HG03060 (cell line): ENCODE results near the gene NCOA5.

Experiments
- ATAC-seq: cut with Tn5 transposase; IDR thresholded peaks from one replicate; pipeline ENCODE4 v1.9.1; 2021; ENCODE audit warnings: low read depth, moderate number of reproducible peaks; ENCODE audit not compliant: unreplicated experiment

The NCOA5 gene

DNA sequence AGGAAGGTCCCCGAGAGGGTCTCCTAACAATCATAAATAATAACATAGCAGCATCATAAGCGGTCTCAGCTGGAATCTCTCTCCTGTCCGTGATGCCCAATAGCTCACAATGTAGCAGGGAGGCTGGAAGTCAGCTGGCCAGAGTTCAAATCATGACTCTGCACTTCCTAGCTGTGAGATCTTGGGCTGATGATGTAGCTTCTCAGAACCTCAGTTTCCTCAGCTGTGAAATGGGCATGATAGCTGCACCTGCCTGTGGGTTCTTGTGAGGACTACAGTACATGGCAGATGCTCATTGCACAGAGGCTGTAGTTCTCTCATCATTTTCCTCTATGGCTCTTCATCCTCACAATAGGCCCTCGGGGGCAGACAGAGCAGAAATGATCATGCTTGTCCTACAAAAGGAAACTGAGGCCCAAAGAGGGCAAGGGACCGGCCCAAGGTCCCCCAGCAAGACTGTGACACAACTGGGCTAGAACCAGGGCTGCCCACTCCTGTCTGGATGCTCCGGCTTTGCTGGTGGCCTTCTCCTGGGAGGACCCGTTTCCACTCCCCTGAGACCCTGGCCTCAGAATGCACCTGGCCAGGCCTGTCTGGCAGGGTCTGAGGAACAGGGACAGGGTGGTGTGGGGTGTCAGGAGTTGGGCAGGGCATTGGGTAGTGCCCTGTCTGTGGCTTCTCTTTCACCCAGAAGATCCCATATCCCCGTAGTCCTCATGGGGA is 43.0 kb downstream of the NCOA5 start:
- no peak for ATAC-seq

DNA sequence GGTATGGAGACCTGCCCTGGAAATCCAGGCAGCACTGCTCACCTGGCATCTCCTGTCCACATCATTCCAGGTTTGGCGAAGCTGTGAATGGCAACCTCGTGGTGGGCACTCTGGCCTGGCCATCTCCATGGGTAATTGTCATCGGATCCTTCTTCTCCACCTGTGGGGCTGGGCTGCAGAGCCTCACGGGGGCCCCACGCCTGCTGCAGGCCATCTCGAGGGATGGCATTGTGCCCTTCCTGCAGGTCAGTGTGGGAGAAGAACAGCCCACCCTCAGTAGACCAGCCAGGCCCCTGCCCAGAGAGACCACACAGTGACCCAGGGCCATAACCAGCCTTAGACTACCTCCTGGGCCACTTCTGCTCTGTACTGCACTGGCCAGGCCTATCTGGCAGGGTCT is 44.9 kb downstream of the NCOA5 start:
- no peak for ATAC-seq

DNA sequence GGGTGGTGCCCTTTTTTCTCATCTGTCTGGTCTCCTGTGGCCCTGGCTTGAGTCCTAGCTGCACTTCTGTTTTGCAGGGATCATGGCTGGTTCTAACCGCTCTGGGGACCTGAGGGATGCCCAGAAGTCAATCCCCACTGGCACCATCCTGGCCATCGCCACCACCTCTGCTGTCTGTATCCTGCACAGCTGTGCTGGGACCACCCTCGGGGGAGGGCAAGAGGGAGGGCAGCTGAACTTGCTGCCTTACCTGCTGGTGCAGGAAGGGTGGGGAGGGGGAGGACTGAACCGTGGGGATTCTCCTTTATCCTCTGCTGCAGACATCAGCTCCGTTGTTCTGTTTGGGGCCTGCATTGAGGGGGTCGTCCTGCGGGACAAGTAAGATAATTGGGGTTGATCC is 46.2 kb downstream of the NCOA5 start:
- no peak for ATAC-seq

DNA sequence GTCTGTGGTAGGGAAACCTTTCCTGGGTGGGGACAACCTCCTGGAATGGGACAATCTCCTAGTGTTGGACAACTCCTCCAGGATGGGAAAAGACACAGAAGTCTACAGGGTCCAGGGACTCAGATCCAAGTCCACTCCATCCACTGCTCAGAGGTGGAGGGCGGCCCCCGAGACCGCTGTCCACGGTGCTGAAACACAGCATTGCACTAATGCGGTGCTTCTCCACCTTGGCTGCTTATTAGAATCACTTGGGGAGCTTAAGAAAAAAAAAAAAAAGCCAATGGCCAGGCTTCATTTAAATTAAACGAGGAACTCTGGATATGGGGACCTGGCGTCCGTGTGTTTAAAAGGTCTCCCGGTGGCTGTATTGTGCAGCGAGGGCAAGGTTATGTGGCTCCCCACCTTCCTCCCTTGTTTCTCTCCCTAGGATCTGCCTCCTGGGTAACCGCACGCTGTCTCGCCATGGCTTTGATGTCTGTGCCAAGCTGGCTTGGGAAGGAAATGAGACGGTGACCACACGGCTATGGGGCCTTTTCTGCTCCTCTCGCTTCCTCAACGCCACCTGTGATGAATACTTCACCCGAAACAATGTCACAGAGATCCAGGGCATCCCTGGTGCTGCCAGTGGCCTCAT is 48.7 kb downstream of the NCOA5 start:
- no peak for ATAC-seq

DNA sequence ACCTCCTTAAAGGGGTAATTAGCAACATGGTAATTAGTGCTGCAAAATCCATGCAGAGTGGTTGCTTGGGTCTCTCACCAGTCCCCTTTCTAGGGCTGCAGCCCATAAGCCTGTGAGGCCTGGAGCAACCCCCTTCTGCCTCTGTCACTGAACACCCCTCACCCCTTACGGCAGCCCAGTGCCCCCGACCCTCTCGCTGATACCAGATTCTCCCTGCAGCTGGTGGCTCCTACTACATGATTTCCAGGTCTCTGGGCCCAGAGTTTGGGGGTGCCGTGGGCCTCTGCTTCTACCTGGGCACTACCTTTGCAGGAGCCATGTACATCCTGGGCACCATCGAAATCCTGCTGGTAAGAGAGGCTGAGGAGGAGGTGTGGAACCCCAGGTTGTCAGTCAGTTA is 52.7 kb downstream of the NCOA5 start:
- no peak for ATAC-seq

DNA sequence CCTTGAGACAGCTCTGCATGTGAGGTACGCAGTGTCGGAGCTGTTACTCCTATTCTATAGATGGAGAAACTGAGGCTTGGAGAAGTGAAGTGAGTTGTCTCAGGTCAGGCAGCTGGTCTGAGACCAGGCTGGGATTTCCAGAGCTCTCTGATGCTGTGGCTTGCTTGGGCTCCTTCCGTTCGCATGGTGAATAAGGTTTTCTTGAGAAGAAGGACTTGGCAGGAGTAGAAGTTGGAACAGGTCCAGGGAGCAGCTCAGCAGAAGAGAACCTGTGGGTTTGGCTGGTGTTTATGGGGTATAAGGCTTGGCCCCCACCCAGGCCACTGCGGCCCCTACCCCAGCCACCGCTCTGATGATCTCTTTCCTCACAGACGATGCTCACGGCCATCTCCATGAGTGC is 53.4 kb downstream of the NCOA5 start:
- ATAC-seq, result no peak

DNA sequence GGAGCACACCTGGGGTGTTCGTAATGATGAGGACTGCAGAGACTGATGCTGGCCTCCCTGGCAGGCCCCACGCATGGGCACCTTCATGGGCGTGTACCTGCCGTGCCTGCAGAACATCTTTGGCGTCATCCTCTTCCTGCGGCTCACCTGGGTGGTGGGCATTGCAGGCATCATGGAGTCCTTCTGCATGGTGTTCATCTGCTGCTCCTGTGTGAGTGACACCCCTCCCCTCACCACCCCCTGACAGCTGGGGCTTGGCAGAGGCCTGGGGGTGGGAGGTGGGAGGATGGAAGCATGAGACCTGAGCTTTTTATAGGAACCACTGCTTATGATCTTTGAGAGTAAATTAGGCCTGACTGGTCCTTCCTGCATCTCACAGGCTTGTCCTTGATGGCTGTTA is 54.0 kb downstream of the NCOA5 start:
- no peak for ATAC-seq

DNA sequence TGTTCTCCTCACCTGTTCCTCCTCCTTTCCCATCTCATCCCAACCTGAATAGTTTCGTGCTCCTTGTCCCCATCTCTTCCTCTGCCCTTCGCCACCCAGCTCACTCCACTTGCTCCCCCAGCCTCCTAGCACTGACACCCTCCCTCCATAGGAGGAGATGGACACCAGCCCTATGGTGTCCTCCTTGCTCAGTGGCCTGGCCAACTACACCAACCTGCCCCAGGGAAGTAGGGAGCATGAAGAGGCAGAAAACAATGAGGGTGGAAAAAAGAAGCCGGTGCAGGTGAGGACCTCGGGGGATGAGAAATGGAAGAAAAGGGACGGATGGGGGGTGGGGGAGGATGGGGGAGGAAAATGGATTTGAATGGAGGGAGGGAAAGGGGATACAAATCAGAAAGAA is 54.5 kb downstream of the NCOA5 start:
- ATAC-seq, result no peak

DNA sequence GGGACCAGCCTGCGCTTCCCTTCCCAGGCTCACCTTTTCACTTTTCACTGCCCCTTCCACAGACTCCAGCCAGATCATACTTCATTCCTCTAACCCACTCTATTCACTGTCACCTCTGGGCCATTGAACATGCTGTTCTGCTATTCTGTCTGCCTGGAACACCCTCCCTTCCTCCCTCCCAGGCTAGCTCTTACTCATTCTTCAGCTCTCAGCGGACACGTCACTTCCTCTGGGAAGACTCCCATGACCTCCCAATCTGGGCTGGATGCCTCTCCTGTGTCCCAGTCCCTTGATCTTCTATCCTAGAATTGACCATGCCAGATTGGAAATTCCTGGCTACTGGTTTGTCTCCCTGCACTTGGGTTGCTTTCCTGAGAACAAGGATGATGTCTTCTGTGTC is 55.7 kb downstream of the NCOA5 start:
- ATAC-seq, result no peak

DNA sequence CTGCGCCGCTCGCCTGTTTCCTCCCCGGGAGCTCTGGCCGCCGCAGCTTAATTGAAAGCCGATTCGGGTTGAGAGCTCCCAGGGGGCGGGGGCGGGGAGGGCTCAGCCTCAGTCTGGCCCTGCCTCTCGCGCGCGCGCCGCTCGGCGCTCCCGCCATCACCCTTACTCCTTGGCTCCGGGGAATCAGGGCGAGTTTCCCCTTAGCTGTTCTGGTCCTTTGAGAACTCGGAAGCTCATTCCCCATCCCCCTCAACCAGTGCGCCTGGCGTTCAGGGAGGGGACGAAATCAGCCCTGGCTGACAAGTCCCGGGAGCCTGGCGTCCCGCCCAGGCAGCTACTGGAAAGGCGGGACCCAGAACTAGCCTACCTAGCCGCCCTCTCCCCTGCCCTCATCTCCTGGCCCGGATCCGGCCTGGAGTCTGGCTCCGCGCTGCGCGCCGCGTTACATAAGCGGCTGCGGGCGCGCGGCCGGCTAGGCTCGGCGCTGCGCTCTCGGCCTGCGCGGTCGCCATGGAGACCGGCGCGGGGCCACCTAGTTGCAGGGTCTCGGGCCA is 58.0 kb downstream of the NCOA5 start:
- ATAC-seq, result no peak

DNA sequence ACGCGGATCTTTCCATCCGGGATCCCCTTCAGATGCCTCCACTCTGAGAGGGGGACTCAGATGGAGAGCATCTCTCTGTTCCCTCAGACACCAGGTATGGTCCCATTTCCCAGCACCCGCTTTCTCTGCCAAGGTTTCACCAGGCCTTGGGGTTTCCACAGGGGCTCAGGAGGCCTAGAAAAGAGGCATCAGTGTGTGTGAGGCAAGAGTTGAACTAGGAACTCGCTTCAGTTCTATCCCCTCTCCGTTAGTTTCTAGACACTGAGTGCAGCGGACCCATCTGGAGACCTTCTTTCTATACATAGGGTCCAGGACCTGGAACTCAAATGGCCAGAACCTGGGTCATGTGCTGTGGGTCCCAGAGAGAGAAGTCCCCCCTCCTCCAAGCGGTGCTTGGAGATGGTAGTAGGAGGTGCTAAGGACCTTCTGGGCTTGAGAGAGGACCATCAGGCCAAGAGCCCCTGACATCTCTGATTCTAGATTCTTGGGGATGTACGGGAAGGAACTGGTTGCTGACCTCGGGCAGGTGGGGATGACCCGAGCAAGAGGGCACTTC is 58.7 kb downstream of the NCOA5 start:
- no peak for ATAC-seq

DNA sequence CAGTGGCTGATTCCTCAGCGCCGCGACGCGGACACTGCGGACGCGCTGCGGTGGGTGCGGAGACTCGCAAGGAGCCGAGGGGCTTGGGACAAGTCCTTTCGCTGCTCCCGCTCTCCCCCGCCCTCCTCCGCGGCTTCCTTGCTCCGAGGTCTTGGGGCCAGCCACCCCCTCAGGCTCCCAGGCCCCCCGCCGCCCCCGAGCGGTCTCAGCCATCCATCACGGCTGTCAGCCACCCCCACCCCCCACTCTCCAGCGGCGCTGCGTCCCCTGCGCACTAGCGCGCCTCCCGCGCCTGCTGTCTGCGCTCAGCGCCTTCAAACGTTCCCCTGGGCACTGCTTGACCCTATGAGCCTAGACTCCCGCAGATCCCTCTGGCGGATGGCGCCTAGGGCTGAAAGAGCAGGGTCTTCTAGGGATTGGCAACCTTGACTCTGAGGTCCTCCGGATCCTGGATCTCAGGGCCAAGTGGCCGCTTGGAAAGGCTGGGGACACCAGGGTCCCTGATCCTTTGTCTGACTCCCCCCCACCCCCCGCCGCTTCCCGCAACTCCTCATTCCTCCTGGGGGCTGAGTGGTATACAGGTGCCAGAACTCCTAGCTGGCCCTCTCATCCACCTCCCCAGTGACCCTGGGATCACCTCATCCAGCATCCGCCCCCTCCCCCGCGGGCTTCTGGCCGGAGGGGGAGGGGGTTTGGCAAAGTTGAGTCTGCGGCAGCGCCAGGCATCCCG is 59.3 kb downstream of the NCOA5 start:
- no peak for ATAC-seq

DNA sequence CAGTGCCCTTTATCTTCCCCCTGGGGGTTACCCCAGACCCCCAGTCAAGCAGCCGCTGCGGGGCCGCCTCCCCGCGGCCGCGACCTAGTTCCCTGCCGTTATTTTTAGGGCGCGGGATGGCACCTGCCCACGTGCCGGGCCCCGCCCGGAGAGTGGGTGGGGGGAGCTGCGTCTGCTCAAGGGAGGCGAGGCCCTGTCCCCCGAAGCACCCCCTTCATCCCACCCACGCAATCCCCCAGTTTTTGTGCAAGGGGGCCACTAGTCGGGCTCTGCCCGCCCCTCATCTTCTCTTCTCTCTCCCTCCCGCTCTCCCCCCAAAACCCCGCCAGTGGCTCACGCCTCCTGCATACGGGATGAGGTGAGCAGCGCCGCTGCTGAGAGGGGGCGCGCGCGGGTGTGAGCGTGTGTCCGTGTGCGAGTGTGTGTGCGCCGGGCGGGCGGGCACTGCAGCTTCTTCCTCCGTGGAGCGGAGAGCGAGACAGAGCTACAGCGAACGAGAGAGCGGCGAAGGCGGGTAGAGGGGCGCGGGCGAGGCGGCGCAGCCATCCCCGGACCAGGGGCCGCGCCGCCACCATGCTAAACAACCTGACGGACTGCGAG is 60.9 kb downstream of the NCOA5 start, which contains the start of gene SLC12A5:
SLC12A5 (plus strand) TSS at position 444 of the 600 bp plus-strand sequence; CDS start at position 574, 130 bp downstream.
- no peak for ATAC-seq

DNA sequence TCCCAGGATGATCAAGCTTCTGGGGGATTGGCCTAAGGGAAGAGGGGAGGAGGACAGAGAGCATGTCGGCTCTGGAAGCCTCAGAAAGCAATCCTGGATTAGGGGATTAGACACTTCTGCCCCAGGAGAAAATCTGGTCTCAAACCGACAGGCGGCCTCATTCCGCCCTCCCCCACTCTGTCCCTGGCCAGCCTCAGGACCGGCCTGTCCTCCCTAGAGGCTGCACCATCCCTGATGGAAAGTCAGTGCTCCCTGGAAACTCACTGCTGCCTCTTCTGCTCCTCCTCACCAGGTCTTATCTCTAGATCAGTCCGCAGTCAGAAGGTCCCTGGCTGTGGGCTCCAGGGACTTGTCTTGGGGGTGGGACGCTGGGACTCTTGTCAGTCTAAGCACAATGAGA is 61.7 kb downstream of the NCOA5 start:
- no peak for ATAC-seq

DNA sequence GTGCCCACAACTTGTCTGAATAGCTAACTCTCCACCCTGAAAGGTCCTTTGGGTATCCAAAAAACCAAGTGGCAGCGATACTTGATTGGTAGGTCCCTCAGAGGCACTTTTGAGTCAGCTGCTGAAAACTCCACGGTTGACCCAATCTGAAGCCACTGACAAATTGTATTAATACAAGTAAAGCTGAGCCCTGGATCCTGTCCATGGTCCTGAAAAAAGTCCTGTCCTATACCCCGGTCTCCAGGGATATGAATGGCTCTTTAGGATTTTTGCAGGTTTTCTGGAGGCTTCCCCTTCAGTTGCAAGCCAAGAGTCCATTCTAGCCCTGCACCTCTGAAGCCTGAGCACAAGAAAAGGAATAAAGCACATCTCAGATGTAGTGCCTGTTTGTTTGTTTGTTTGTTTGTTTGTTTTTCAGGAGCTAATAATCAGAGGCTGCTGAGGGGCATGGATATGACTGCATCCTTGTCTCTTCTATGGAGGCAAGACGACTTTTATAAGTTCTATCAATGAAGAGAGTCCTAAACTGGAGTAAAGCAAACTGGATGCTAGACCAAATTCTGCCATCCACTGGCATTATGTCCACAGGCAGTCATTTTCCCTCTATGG is 62.4 kb downstream of the NCOA5 start:
- no peak for ATAC-seq

DNA sequence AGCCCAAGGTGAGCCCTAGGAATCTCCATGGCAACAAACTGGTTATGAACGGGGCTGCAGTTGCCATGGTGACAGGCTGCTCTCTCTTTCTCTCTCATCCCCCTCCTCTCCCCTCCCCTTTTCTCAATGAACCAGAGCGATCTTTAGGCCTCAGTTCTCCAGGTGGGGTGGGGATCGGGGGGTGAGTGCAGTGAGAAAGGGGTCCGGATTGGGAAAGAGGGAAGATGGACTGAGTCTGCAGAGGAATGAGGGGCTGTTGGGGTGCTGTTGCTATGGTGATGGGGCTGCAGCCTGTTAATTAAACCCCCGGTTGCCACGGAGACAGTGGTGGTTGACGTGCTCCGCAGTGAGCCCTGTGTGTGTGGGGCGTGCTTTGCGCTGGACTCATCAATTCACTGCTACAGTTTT is 64.4 kb downstream of the NCOA5 start:
- no peak for ATAC-seq

DNA sequence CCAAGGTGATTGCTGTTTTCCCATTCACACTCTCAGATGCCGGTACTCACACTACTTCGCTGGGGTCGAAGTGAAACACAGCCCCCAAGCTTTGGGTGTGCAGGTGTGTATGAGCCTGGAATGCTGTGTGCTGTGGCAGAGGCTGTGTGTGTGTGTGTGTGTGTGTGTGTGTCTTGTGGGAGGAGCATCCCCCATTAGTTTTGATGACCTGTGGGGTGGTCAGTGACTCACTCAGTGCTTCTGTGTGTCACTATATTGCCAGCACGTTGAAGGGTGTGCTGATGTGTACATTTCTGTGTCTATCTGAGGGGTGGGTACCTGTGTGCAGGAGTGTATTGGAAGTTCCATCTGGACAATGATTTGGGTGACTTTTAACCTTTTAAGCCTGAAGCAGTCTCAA is 65.8 kb downstream of the NCOA5 start:
- no peak for ATAC-seq

DNA sequence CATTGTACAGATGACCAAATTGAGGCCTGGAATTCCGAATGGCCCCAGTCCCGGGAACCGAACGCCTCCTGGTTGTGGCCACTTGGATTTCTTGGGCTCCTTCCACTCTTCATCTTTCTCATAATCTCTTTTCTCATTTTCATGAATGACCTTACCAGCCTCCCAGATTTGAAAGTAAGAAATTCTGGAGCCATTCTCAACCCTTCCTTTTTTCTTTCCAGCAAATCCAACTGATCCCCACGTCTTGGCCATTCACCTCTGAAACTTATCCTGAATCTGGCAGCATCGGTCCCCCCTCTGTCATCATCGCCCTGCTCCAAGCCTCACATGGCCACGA is 66.6 kb downstream of the NCOA5 start:
- ATAC-seq, result no peak

DNA sequence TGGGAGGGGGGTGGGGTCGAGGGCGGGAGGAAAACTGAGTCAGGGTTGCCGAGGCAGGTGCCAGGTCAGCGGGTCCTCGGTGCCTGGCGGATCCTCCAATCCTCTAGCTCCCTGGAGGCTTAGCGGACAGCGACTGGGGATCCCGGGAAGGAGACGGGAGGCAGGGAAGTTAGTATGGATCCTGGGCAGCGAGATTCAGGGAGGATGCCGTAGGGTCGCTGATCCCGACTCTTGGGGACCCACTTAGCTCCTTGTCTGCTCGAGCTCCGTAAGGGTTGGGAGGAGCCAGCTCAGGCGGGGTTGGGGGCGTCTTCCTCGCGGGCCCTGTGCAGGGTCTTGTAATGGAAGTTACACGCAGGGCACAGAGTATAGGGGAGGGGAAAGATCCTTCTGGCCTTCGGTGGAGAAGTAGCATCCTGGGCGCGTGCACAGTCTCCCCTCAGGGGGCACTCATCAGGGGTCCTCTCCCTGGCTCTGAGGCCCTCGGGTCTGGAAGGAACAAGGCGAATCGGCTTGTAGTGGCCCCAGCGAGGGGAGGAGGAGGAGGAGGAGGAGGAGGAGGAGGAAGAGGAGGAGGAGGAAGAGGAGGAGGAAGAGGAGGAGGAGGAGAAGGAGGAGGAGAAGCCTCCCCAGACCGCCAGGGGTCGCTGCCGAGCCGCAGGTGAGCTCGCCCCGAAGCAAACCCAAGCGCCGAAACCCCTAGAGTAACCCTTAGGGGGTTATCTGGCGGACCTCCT is 67.2 kb downstream of the NCOA5 start:
- no peak for ATAC-seq
